Hepatocyte (in vitro differentiated cells): ENCODE data around the gene DRAP1.
A peak's percentile ranks its signal among the peaks of the same experiment; 100 is the strongest.

Experiments
- EZH2 ChIP-seq: fragments of 200-600 bp; sonication (generic); IDR thresholded peaks from 2 replicates; pipeline ENCODE4 v1.6.1; 2016; ENCODE audit warnings: antibody characterized with exemption, mild to moderate bottlenecking, borderline replicate concordance
- TF ChIP-seq, protein P1 (sequence below): fragments of 200-600 bp; sonication (generic); IDR thresholded peaks from 2 replicates; pipeline ENCODE4 v1.5.1; 2016; ENCODE audit warnings: antibody characterized with exemption, mild to moderate bottlenecking; ENCODE audit not compliant: poor library complexity

DNA sequence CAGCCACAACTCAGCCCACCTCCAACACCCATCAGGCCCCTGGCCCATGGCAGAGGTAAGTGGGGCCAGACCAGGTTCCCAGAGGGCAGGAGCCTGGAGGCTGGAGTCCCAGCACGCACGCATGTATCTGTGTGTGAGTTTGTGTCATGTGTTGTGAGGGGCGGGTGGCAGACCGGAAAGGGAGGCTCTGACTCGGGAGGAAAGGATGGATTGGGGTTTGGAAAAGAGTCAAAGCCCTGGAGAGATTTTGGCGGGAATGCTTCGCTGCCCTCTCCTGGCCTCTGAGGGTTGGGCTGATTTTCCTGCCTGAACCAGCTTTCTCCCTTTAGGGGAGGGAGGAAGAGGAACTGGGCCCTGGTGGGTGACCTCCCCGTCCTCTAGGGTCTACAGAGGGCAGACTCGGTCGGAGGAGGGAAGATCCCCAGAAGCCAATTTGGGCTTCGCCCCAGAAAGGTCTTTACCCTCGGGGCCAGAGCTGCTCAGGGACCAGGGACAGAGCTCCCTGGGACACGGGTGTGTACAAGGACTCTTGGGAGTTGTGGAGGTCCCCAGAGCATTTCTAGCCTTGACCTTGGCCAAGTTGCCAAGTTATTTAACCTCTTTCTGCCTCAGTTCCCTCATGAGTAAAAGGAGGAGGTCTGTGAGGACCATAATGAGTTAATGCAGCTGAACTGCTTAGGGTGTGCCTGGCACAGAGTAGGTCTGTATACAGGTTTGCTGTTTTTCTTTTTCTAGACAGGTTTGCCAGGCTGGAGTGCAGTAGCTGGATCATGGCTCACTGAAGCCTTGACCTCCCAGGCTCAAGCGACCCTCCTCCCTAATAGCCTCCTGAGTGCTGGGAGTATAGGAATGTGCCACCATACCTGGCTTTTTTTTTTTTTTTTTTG, 7.3 kb upstream of the DRAP1 start:
- TF ChIP-seq, protein P1, sequence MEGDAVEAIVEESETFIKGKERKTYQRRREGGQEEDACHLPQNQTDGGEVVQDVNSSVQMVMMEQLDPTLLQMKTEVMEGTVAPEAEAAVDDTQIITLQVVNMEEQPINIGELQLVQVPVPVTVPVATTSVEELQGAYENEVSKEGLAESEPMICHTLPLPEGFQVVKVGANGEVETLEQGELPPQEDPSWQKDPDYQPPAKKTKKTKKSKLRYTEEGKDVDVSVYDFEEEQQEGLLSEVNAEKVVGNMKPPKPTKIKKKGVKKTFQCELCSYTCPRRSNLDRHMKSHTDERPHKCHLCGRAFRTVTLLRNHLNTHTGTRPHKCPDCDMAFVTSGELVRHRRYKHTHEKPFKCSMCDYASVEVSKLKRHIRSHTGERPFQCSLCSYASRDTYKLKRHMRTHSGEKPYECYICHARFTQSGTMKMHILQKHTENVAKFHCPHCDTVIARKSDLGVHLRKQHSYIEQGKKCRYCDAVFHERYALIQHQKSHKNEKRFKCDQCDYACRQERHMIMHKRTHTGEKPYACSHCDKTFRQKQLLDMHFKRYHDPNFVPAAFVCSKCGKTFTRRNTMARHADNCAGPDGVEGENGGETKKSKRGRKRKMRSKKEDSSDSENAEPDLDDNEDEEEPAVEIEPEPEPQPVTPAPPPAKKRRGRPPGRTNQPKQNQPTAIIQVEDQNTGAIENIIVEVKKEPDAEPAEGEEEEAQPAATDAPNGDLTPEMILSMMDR, result peak; percentile 28
- TF ChIP-seq EZH2, result no peak
